ENCODE results near the gene KCTD19.
"Not testable (repeated sequence)": the region's sequence is repeated elsewhere in the genome, so short reads cannot be mapped to it uniquely, and the experiment has no call there.

KCTD19 gene

GRCh38 chr16:67356396-67356795 lies 29.9 kb upstream of the KCTD19 start:
- H3K4me3 ChIP-seq (ENCODE audit: low read depth, low read length), result no peak overlapping the region
- no peaks in the 10 kb centered on the region for H3K9me3 ChIP-seq (ENCODE audit: insufficient read depth, low read depth, low read length)
- H3K18ac ChIP-seq (ENCODE audit: low read length), result no peak overlapping the region
- no peak overlapping the region for H2BK5ac ChIP-seq (ENCODE audit: low read depth, low read length, poor library complexity)
- no peak for DNase-seq
- no peaks in the 10 kb centered on the region for H3K36me3 ChIP-seq (ENCODE audit: control insufficient read depth in 1 of 2, insufficient read depth in 2 of 2, low read length in 2 of 2)
- H2AK5ac ChIP-seq (ENCODE audit: low read length), result no peak overlapping the region
- no CpG with 5 or more reads among the region's 3 CpGs for WGBS (ENCODE audit: extremely low coverage, insufficient coverage, insufficient read length)
- H2AFZ ChIP-seq (ENCODE audit: insufficient read depth, low read length, poor library complexity), result no peak overlapping the region
- no peaks in the 10 kb centered on the region for H3K27me3 ChIP-seq (ENCODE audit: insufficient read depth, low read length)
- H3K27ac ChIP-seq (ENCODE audit: low read depth, low read length), result no peak overlapping the region
- no peak overlapping the region for H3K14ac ChIP-seq (ENCODE audit: low read length)
- no peak overlapping the region for H4K8ac ChIP-seq (ENCODE audit: low read depth, low read length)
- no peak overlapping the region for H4K12ac ChIP-seq (ENCODE audit: low read depth, low read length)
- no peaks in the 10 kb centered on the region for H3K79me1 ChIP-seq (ENCODE audit: low read length)
- no peak overlapping the region for H4K91ac ChIP-seq (ENCODE audit: low read depth, low read length)
- H2BK12ac ChIP-seq (ENCODE audit: low read length), result no peak overlapping the region
- H3K79me2 ChIP-seq (ENCODE audit: control insufficient read depth, insufficient read depth, low read length, poor library complexity), result no peaks in the 10 kb centered on the region
- H3K4me2 ChIP-seq (ENCODE audit: low read length), result no peak overlapping the region
- no peak overlapping the region for H2BK120ac ChIP-seq (ENCODE audit: insufficient read depth, low read length, poor library complexity)
- no peaks in the 10 kb centered on the region for H3K4me1 ChIP-seq (ENCODE audit: control insufficient read depth in 1 of 2, insufficient read depth in 2 of 2, low read length in 2 of 2)
- H3K23ac ChIP-seq (ENCODE audit: low read length), result no peak overlapping the region
- H3K9ac ChIP-seq (ENCODE audit: low read length), result no peak overlapping the region
- no peak overlapping the region for H3K4ac ChIP-seq (ENCODE audit: low read depth, low read length)

- DNase-seq; H2BK5ac ChIP-seq (ENCODE audit: low read depth, low read length, poor library complexity); H3K23ac ChIP-seq (ENCODE audit: low read length); H2BK120ac ChIP-seq (ENCODE audit: insufficient read depth, low read length, poor library complexity); H2BK12ac ChIP-seq (ENCODE audit: low read length); H3K4me2 ChIP-seq (ENCODE audit: low read length); H2AK5ac ChIP-seq (ENCODE audit: low read length); H4K8ac ChIP-seq (ENCODE audit: low read depth, low read length); H4K12ac ChIP-seq (ENCODE audit: low read depth, low read length); H3K79me1 ChIP-seq (ENCODE audit: low read length); H3K14ac ChIP-seq (ENCODE audit: low read length); H3K79me2 ChIP-seq (ENCODE audit: control insufficient read depth, insufficient read depth, low read length, poor library complexity); H3K9me3 ChIP-seq (ENCODE audit: insufficient read depth, low read depth, low read length); H3K4ac ChIP-seq (ENCODE audit: low read depth, low read length); H3K4me3 ChIP-seq (ENCODE audit: low read depth, low read length); H3K18ac ChIP-seq (ENCODE audit: low read length); H3K27ac ChIP-seq (ENCODE audit: low read depth, low read length); H3K36me3 ChIP-seq (ENCODE audit: control insufficient read depth in 1 of 2, insufficient read depth in 2 of 2, low read length in 2 of 2); H4K91ac ChIP-seq (ENCODE audit: low read depth, low read length); H3K27me3 ChIP-seq (ENCODE audit: insufficient read depth, low read length); H3K4me1 ChIP-seq (ENCODE audit: control insufficient read depth in 1 of 2, insufficient read depth in 2 of 2, low read length in 2 of 2); H3K9ac ChIP-seq (ENCODE audit: low read length); H2AFZ ChIP-seq (ENCODE audit: insufficient read depth, low read length, poor library complexity): not testable (repeated sequence)
- no CpG with 5 or more reads among the region's 3 CpGs for WGBS (ENCODE audit: extremely low coverage, insufficient coverage, insufficient read length)
Measured at GRCh38 chr16:67352463-67352862, 25.9 kb upstream of the KCTD19 start.

DNA sequence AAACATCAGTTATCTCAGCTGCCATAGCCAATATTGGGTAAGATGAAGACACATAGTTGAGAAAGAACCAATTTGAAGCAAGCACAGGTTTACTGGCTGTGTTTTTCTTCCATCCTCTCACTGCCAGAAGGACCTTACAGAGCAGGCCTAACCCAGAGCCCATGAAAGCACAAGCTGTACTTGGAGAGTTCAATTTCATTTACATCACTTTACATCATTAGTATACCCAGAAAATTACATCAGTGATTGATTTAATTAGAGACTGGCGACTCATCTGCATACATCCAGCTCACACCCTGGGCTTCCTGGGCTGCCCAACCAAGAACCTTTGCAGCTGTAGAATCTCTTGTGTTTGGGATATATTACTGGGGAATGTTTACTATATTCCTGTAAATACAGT lies 23.8 kb upstream of the KCTD19 start:
- Histone ChIP-seq H3K4me1 (ENCODE audit: control insufficient read depth in 1 of 2, insufficient read depth in 2 of 2, low read length in 2 of 2) (no peaks in the 10 kb centered on the region), H3K79me2 (ENCODE audit: control insufficient read depth, insufficient read depth, low read length, poor library complexity) (no peaks in the 10 kb centered on the region), H3K27me3 (ENCODE audit: insufficient read depth, low read length) (no peaks in the 10 kb centered on the region), H4K12ac (ENCODE audit: low read depth, low read length) (no peak overlapping the region), H3K9me3 (ENCODE audit: insufficient read depth, low read depth, low read length) (no peaks in the 10 kb centered on the region), H2BK5ac (ENCODE audit: low read depth, low read length, poor library complexity) (no peak overlapping the region), H3K79me1 (ENCODE audit: low read length) (no peaks in the 10 kb centered on the region), H2AK5ac (ENCODE audit: low read length) (no peak overlapping the region), H3K23ac (ENCODE audit: low read length) (no peak overlapping the region), H3K27ac (ENCODE audit: low read depth, low read length) (no peak overlapping the region), H2BK120ac (ENCODE audit: insufficient read depth, low read length, poor library complexity) (no peak overlapping the region), H2AFZ (ENCODE audit: insufficient read depth, low read length, poor library complexity) (no peak overlapping the region), H4K91ac (ENCODE audit: low read depth, low read length) (no peak overlapping the region), H3K4me3 (ENCODE audit: low read depth, low read length) (no peak overlapping the region), H3K9ac (ENCODE audit: low read length) (no peak overlapping the region), H3K14ac (ENCODE audit: low read length) (no peak overlapping the region), H3K4me2 (ENCODE audit: low read length) (no peak overlapping the region), H3K18ac (ENCODE audit: low read length) (no peak overlapping the region), H2BK12ac (ENCODE audit: low read length) (no peak overlapping the region), H3K36me3 (ENCODE audit: control insufficient read depth in 1 of 2, insufficient read depth in 2 of 2, low read length in 2 of 2) (no peaks in the 10 kb centered on the region), H3K4ac (ENCODE audit: low read depth, low read length) (no peak overlapping the region), H4K8ac (ENCODE audit: low read depth, low read length) (no peak overlapping the region)
- WGBS (ENCODE audit: extremely low coverage, insufficient coverage, insufficient read length), result no CpG with 5 or more reads among the region's 1 CpG
- DNase-seq, result no peak

DNA sequence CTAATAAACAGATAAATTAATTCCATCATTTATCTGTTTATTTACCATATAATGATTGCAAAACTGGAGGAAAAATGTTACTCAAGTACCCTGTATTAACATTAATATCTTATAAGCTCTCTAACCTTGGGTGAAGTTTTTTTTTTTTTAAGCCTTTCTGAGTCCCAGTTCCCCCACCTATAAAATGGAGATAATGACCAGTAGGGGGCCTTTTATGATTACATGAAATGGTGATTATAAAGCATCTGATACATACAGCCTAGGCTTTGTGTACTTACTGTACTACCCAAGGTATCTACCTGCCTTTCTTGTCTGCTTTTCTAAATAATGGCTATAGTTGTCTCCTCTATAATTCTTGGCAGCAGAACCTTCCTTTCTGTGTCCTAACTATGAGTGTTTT lies 22.6 kb upstream of the KCTD19 start:
- no peak overlapping the region for H2BK120ac ChIP-seq (ENCODE audit: insufficient read depth, low read length, poor library complexity)
- H3K79me2 ChIP-seq (ENCODE audit: control insufficient read depth, insufficient read depth, low read length, poor library complexity), result no peaks in the 10 kb centered on the region
- no peaks in the 10 kb centered on the region for H3K36me3 ChIP-seq (ENCODE audit: control insufficient read depth in 1 of 2, insufficient read depth in 2 of 2, low read length in 2 of 2)
- no peak overlapping the region for H3K4me3 ChIP-seq (ENCODE audit: low read depth, low read length)
- H3K4me2 ChIP-seq (ENCODE audit: low read length), result no peak overlapping the region
- peak in 1 of 2 donors; percentile 34 for DNase-seq
- no peak overlapping the region for H3K4ac ChIP-seq (ENCODE audit: low read depth, low read length)
- H3K27ac ChIP-seq (ENCODE audit: low read depth, low read length), result no peak overlapping the region
- no peaks in the 10 kb centered on the region for H3K27me3 ChIP-seq (ENCODE audit: insufficient read depth, low read length)
- no peaks in the 10 kb centered on the region for H3K9me3 ChIP-seq (ENCODE audit: insufficient read depth, low read depth, low read length)
- H3K79me1 ChIP-seq (ENCODE audit: low read length), result no peaks in the 10 kb centered on the region
- no peak overlapping the region for H2BK12ac ChIP-seq (ENCODE audit: low read length)
- H3K18ac ChIP-seq (ENCODE audit: low read length), result no peak overlapping the region
- no peaks in the 10 kb centered on the region for H3K4me1 ChIP-seq (ENCODE audit: control insufficient read depth in 1 of 2, insufficient read depth in 2 of 2, low read length in 2 of 2)
- no peak overlapping the region for H3K23ac ChIP-seq (ENCODE audit: low read length)
- no peak overlapping the region for H2BK5ac ChIP-seq (ENCODE audit: low read depth, low read length, poor library complexity)
- no peak overlapping the region for H2AFZ ChIP-seq (ENCODE audit: insufficient read depth, low read length, poor library complexity)
- H4K12ac ChIP-seq (ENCODE audit: low read depth, low read length), result no peak overlapping the region
- H3K14ac ChIP-seq (ENCODE audit: low read length), result no peak overlapping the region
- no peak overlapping the region for H4K8ac ChIP-seq (ENCODE audit: low read depth, low read length)
- no peak overlapping the region for H2AK5ac ChIP-seq (ENCODE audit: low read length)
- H3K9ac ChIP-seq (ENCODE audit: low read length), result no peak overlapping the region
- no peak overlapping the region for H4K91ac ChIP-seq (ENCODE audit: low read depth, low read length)

DNA sequence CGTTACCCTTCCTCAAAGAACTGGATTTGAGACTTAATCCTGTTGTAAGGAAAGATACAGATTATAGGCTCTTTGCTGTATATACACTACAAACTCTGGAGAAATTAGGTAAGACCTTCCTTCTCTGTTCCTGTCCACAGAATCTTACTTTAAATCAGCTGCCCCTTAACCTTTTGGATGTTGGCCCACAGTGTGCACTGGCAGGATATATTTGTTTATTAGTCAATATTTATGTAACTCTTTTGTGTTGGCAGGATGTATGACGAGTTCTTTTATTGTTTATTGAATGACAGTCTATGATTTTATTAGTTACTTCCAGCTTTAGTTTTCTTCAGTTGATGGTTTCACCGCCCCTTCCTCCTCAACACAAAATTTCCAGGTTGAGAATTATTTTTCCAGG lies 19.8 kb upstream of the KCTD19 start:
- H3K4me2 ChIP-seq (ENCODE audit: low read length), result no peak overlapping the region
- H2BK12ac ChIP-seq (ENCODE audit: low read length), result no peak overlapping the region
- H3K4me1 ChIP-seq (ENCODE audit: control insufficient read depth in 1 of 2, insufficient read depth in 2 of 2, low read length in 2 of 2), result no peaks in the 10 kb centered on the region
- H3K79me2 ChIP-seq (ENCODE audit: control insufficient read depth, insufficient read depth, low read length, poor library complexity), result no peaks in the 10 kb centered on the region
- no peak overlapping the region for H3K18ac ChIP-seq (ENCODE audit: low read length)
- H3K27me3 ChIP-seq (ENCODE audit: insufficient read depth, low read length), result no peaks in the 10 kb centered on the region
- no peak overlapping the region for H2BK5ac ChIP-seq (ENCODE audit: low read depth, low read length, poor library complexity)
- H2BK120ac ChIP-seq (ENCODE audit: insufficient read depth, low read length, poor library complexity), result no peak overlapping the region
- H4K12ac ChIP-seq (ENCODE audit: low read depth, low read length), result no peak overlapping the region
- DNase-seq, result no peak
- no peak overlapping the region for H3K9ac ChIP-seq (ENCODE audit: low read length)
- H3K9me3 ChIP-seq (ENCODE audit: insufficient read depth, low read depth, low read length), result no peaks in the 10 kb centered on the region
- no peak overlapping the region for H3K4ac ChIP-seq (ENCODE audit: low read depth, low read length)
- H4K91ac ChIP-seq (ENCODE audit: low read depth, low read length), result no peak overlapping the region
- H3K36me3 ChIP-seq (ENCODE audit: control insufficient read depth in 1 of 2, insufficient read depth in 2 of 2, low read length in 2 of 2), result no peaks in the 10 kb centered on the region
- no CpG with 5 or more reads among the region's 3 CpGs for WGBS (ENCODE audit: extremely low coverage, insufficient coverage, insufficient read length)
- no peak overlapping the region for H4K8ac ChIP-seq (ENCODE audit: low read depth, low read length)
- no peak overlapping the region for H3K23ac ChIP-seq (ENCODE audit: low read length)
- no peaks in the 10 kb centered on the region for H3K79me1 ChIP-seq (ENCODE audit: low read length)
- H3K4me3 ChIP-seq (ENCODE audit: low read depth, low read length), result no peak overlapping the region
- no peak overlapping the region for H2AFZ ChIP-seq (ENCODE audit: insufficient read depth, low read length, poor library complexity)
- H3K27ac ChIP-seq (ENCODE audit: low read depth, low read length), result no peak overlapping the region
- H2AK5ac ChIP-seq (ENCODE audit: low read length), result no peak overlapping the region
- H3K14ac ChIP-seq (ENCODE audit: low read length), result no peak overlapping the region
